HepG2 (cell line): ENCODE data around the gene ZDHHC18. TPM values are rescaled to one million over a fixed set of nuclear protein-coding genes. Genes with fewer than 3 reads are reported as not detected.

Experiments
- HMGXB3 ChIP-seq: sonication (generic); formaldehyde crosslinking; IDR thresholded peaks from 2 replicates; pipeline ENCODE4 v1.4.0; 2020; ENCODE audit warnings: missing genetic modification reagents, borderline replicate concordance
- HOXA7 ChIP-seq: sonication (generic); formaldehyde crosslinking; IDR thresholded peaks from 2 replicates; pipeline ENCODE4 v1.8.1; 2022; ENCODE audit warnings: mild to moderate bottlenecking, missing genetic modification reagents, moderate library complexity
- KIAA2018 ChIP-seq: sonication (generic); formaldehyde crosslinking; IDR thresholded peaks from 2 replicates; pipeline ENCODE4 v1.5.0; 2020; ENCODE audit warnings: mild to moderate bottlenecking, missing genetic modification reagents, borderline replicate concordance
- SOX6 ChIP-seq, 2 experiments: fragments of 450-650 bp in 1 of 2; sonication (generic) in 1 of 2; formaldehyde crosslinking in 1 of 2; IDR thresholded peaks; 2 replicates each; pipeline versions ENCODE4 v1.4.0 to v1.6.1; 2017 to 2020; ENCODE audit warnings: antibody characterized with exemption in 1 of 2, mild to moderate bottlenecking in 1 of 2, missing genetic modification reagents in 1 of 2
- TAF1 ChIP-seq: sonication (generic); formaldehyde crosslinking; IDR thresholded peaks from 2 replicates; pipeline ENCODE4 v1.4.0; 2020; ENCODE audit warnings: missing genetic modification reagents
- TRIM24 ChIP-seq: sonication (generic); formaldehyde crosslinking; IDR thresholded peaks from 2 replicates; pipeline ENCODE4 v1.8.0; 2022; ENCODE audit warnings: mild to moderate bottlenecking, missing genetic modification reagents
- ZNF276 ChIP-seq: sonication (generic); formaldehyde crosslinking; IDR thresholded peaks from 2 replicates; pipeline ENCODE4 v1.4.0; 2020; ENCODE audit warnings: mild to moderate bottlenecking, low read depth, missing genetic modification reagents
- ZNF530 ChIP-seq: sonication (generic); formaldehyde crosslinking; IDR thresholded peaks from 2 replicates; pipeline ENCODE4 v1.5.0; 2020; ENCODE audit warnings: low read depth, mild to moderate bottlenecking, missing genetic modification reagents
- ZNF788 ChIP-seq: sonication (generic); formaldehyde crosslinking; IDR thresholded peaks from 2 replicates; pipeline ENCODE4 v1.5.0; 2020; ENCODE audit warnings: mild to moderate bottlenecking, missing genetic modification reagents, borderline replicate concordance
- ZNF83 ChIP-seq: sonication (generic); formaldehyde crosslinking; IDR thresholded peaks from 2 replicates; pipeline ENCODE4 v1.4.0; 2020; ENCODE audit warnings: missing genetic modification reagents, mild to moderate bottlenecking, borderline replicate concordance
- ZSCAN20 ChIP-seq: sonication (generic); formaldehyde crosslinking; IDR thresholded peaks from 2 replicates; pipeline ENCODE4 v1.4.0; 2020; ENCODE audit warnings: missing genetic modification reagents, mild to moderate bottlenecking, borderline replicate concordance
- polyA plus RNA-seq, 8 experiments: library from polyadenylated mRNA; depleted of rRNA in 3 of 8; stranded (reverse) in 7 of 8; unstranded in 1 of 8; fragments of >200 nt; fragmentation: Illumina TruSeq in 4 of 8; extraction: Trizol in 4 of 8; gene quantifications; 2 replicates each; pipeline versions ENCODE4 v1.2.1 to v1.2.3, GENCODE V29; 2011 to 2016; ENCODE audit warnings: low read depth in 4 of 8, missing spikeins in 1 of 8, mixed read lengths in 1 of 8; ENCODE audit not compliant: insufficient read depth in 1 of 8
- total RNA-seq, 5 experiments: library from RNA; depleted of rRNA; stranded (reverse); fragments of >200 nt; fragmentation: Illumina TruSeq; extraction: Trizol; gene quantifications; 2 replicates each; pipeline ENCODE4 v1.2.3, GENCODE V29; 2016; ENCODE audit warnings: low read depth in 1 of 5

Gene ZDHHC18
- total and polyA plus RNA-seq, 2 of the 13 experiments (the other 11 are each of a cell fraction or from before 2014, with no cell fraction given), result 13.2 to 35.3 TPM

- TF ChIP-seq HMGXB3 (CRISPR knock-in tag) (no peak), TRIM24 (CRISPR knock-in tag) (no peak), ZNF276 (CRISPR knock-in tag) (no peak), ZNF788 (CRISPR knock-in tag) (peak; percentile 94), ZSCAN20 (CRISPR knock-in tag) (0 out of 2 replicates have a peak, but pooled peaks have one; percentile 19), ZNF530 (CRISPR knock-in tag) (no peak), TAF1 (CRISPR knock-in tag) (peak; percentile 86), ZNF83 (CRISPR knock-in tag) (no peak), KIAA2018 (CRISPR knock-in tag) (peak; percentile 85; the same call in 1 of the 2 replicates), SOX6 (IDR thresholded peaks at IDR 0.05) (no peak), SOX6 (CRISPR knock-in tag; IDR thresholded peaks at IDR 0.05) (peak; percentile 59; the same call in 1 of the 2 replicates), HOXA7 (CRISPR knock-in tag) (no peak)
Observed at GRCh38 chr1:26889551-26890466, 63.3 kb downstream of the ZDHHC18 start, which contains the start of gene GPN2 (continued).
